NCI-H1694 (cell line): ENCODE measurements around the gene GIMD1.
"Not testable (repeated sequence)": the region's sequence is repeated elsewhere in the genome, so short reads cannot be mapped to it uniquely, and the experiment has no call there.

Source experiments
- DNase-seq: peaks from one replicate; lab custom pipeline; 2025; lab: John Stamatoyannopoulos, UW

Gene GIMD1

GRCh38 chr4:106347167-106347566 is 21.4 kb downstream of the GIMD1 start:
- no peak for DNase-seq

GRCh38 chr4:106344647-106344970 is 24.0 kb downstream of the GIMD1 start:
- no peak for DNase-seq

GRCh38 chr4:106343865-106344646 is 24.5 kb downstream of the GIMD1 start:
- DNase-seq, result no peak

GRCh38 chr4:106340774-106341173 is 27.8 kb downstream of the GIMD1 start:
- DNase-seq, result no peak

DNA sequence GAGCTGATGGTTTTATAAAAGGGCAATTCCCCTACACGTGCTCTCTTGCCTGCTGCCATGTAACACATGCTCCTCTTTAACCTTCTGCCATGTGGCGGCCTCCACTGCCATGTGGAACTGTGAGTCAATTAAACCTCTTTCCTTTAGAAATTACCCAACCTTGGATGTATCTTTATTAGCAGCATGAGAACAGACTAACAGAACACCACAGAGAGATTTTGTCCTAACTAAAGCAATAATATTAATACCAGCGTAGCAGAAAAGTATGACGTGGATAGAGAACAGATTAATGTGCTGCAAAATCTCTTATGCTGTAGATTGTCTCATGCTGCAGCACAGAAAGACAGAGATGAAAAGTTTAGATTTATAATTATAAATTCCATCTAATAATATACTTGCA is 29.1 kb downstream of the GIMD1 start:
- DNase-seq, result no peak

DNA sequence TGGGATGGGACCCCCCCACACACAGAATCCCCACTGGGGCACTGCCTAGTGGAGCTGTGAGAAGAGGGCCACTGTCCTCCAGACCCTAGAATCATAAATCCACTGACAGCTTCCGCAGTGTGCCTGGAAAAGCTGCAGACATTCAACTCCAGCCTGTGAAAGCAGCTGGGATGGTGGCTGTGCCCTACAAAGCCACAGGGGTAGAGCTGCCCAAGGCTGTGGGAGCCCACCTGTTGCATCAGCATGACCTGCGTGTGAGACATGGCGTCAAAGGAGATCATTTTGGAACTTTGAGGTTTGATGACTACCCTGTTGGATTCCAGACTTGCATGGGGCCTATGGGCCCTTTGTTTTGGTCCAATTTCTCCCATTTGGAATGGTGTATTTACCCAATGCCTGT is 29.9 kb downstream of the GIMD1 start:
- no peak for DNase-seq

- DNase-seq, result no peak
These were observed 30.7 kb downstream of the GIMD1 start for GRCh38 chr4:106337916-106338315.

DNA sequence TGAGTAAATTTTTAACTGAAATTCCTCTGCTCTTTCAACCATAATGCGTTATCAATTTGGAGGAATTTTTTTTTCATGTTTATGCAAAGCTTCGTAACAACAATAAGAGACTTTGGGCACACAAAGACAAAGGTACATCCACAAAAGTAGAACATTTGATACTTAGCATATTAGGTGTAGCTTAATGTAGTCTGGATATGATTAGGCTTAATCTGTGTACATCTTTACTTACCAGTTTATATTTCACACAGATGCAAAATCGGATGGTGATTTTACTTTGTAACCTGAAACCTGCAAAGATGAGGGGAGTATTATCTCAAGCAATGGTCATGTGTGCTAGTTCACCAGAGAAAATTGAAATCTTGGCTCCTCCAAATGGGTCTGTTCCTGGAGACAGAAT is 32.0 kb downstream of the GIMD1 start:
- DNase-seq, result no peak

- no peak for DNase-seq
These were observed 33.7 kb downstream of the GIMD1 start for GRCh38 chr4:106334741-106335470.

- no peak for DNase-seq
These were observed 35.4 kb downstream of the GIMD1 start for GRCh38 chr4:106333186-106333585.

DNA sequence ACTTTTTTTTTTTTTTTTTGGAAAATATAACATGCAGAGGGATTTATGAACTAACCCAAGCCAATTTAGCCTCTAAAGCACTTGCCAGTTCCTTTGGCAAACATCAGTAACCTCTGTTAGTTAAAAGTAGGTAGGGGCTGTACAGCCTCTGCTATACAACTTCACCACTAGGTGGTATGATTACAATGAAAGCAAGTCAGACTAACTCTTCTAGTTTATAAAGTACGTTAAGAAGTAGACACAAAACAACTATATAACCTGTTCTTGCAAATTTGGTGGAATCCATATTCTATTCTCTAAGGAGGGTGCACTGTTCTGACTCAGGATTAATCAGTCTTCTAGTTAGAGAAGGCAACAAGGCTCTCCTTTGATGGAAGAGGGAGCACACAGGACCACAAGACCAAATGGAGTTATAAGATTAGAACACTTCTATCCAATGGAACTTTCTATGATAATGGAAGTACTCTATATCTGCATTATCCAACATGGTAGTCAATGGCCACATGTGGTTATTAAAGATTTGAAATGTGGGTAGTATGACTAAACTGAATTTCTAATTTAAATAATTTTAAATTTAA is 39.4 kb downstream of the GIMD1 start:
- DNase-seq, result no peak

DNA sequence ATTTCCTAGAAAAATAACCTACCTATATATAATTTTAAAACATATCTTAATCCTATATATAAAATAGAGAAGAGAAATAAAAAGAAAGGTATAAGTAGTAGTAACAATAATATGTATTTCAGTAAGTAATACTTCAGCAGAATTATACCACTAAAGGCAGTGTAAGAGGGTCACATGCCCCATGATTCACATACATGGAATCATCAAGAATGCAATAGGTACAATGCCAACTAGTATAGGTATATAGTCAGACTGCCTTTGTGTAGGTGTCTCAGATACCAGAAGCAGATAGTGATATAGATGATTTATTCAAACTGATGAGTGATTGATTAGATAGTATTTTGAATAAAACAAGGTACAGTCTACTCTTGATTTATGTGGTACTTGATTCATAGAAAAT is 42.8 kb downstream of the GIMD1 start:
- DNase-seq, result no peak

- DNase-seq, result no peak
These were observed 45.5 kb downstream of the GIMD1 start for GRCh38 chr4:106323119-106323518.

DNA sequence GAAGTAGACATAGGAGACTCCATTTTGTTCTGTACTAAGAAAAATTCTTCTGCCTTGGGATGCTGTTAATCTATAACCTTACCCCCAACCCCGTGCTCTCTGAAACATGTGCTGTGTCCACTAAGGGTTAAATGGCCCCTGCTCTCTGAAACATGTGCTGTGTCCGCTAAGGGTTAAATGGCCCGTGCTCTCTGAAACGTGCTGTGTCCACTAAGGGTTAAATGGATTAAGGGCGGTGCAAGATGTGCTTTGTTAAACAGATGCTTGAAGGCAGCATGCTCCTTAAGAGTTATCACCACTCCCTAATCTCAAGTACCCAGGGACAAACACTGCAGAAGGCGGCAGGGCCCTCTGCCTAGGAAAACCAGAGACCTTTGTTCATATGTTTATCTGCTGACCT is 46.8 kb downstream of the GIMD1 start:
- DNase-seq, result not testable (repeated sequence)

GRCh38 chr4:106321168-106321567 is 47.4 kb downstream of the GIMD1 start:
- not testable (repeated sequence) for DNase-seq

- DNase-seq, result no peak
These were observed 48.3 kb downstream of the GIMD1 start for GRCh38 chr4:106320235-106320634.

GRCh38 chr4:106318511-106318910 is 50.1 kb downstream of the GIMD1 start:
- DNase-seq, result no peak

DNA sequence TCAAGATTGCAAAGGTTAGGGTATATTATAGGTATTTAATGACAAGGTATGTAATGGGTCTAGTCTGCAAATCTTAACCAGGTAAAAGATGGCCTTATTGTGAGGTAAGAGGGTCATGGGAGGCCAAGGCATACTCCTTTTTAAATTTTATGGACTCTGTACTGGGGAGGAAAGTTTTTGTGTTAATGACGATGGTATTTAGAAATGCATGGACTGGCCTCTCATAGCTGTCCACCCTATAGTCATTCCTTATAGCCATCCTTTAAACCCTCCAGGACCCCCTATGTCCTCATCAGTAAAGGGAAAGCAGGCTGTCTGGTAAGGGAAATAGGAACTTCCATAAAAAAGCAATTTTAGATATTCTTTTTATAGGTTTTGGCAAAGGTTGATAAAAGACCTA is 50.8 kb downstream of the GIMD1 start:
- no peak for DNase-seq

DNA sequence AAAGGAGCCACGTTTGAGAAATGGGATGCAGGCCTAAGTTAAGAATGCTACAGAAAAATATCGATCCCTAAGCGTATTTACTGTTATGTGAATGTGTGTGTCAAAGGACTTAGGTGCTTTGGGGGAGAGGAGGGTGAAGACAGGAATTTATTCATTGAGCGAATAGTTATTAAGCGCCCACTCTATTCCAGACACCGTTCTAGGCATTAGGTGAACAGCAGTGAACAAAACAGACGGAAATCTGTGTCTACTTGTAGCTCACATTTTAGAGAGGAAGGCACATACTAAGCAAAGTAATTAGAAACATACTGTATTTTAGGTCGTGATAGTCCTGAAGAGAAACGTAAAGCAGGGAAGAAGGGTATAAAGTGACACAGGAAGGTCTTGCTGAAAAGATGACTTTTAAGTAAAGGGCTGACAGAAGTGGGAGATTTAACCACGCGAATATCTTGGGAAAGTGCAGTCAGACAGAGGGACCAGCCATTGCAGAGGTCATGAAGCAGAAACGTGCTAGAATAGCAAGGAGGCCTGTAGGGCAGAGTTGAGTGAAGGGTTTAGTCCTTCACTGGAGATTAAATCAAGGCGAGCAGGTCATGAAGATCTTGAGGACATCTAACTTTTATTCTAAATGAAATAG is 51.7 kb downstream of the GIMD1 start:
- no peak for DNase-seq

DNA sequence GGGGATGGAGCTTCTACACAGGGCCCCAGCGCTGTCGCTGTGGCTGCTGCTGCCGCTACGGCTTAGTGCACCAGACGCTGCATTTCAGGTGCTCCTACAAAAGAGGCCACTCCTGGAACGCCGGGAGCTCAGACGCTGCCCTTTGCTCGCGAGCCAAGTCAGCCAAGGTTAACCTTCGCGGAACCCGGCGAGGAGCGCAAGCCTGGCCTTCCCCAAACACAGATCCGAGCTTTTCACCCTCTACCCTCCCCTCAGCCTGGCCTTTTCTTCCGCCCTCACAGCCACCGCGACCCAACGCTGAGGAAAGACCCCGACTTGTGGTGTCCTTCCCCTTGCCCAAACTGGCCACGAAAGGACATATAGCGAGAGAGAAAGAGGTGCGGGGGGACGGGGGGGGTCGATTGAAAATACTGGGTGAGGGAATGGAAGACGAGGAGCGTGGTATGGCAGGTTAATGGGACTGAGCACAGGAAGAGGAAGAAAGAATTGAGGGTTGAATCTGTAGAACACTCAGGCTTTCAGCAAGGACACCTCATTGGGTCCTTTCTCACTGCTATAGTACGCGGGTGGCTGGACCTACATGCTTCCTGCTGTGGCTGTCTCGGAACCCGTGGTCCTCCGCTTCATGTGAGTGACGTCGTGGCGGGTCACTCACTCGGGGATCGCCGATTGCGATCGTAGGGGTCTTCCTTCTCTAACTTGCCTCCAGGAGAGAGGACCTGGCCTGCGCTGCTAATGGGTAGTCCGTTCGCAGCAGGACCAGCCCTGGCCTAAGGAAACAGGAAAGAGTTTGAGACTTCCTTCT is 52.4 kb downstream of the GIMD1 start, which contains the start of the genes AIMP1 and TBCK:
Gene AIMP1, plus strand, starts transcription at position 583 of the 805 bp plus-strand sequence. CDS start 8,460 bp downstream, outside the sequence.
Gene TBCK, minus strand, starts transcription at position 242 of the 805 bp plus-strand sequence. CDS start 7,249 bp downstream, outside the sequence.
- DNase-seq, result peak; percentile 76

DNA sequence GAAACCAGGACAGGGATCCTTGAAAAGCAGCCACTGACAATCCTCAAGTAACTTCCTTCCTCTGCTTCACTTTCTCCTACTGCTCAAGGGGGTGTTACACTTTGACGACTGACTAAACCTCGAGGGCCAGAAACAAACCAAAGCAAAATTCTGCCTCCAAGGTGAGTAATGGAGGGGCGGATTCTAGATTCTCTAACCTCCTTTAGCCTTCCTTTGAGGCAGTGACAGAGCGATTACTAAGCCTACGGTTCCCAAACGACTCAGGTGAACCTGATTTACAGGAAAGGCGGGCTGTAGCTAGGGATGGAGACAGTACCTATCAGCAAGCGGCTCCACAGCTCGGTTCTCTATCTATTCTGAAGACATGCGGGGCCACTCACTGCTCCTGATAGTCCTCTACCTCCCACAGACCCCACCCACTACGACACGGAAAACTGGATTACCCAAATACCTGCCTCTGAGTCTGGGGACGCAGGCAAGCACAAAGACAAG is 53.1 kb downstream of the GIMD1 start:
- DNase-seq, result no peak

DNA sequence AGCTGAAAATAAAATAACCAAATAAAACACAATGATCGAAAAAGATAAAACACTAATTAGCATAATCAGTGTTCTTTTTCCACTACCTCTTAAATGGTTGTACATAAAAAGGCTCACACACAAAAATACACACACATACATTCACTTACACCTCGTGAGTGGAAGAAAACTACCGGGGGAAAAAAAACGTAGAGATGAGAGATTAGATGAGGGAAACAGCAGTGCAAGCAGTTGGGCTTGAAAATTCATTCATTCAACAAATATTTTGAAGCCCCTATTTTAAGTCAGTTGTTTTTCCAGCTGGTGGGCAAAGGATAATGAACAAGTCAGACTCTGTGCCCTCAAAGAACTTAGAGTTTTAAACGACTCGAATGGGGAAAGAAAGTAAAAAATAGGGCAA is 53.6 kb downstream of the GIMD1 start:
- DNase-seq, result no peak
